CD4-positive, alpha-beta T cell treated with Interleukin-1 beta for 1 hour (primary cell): ENCODE measurements around the gene PKHD1.

Experiments used
- DNase-seq, 2 donors: peaks; one replicate each; pipeline ENCODE4 v3.0.0-alpha.2; 2020 to 2022

PKHD1 gene

GRCh38 chr6:51775942-51776860, 311.2 kb downstream of the PKHD1 start:
- DNase-seq = no peak

GRCh38 chr6:51768087-51768486, 319.3 kb downstream of the PKHD1 start:
- DNase-seq = no peak

- no peak for DNase-seq
These were observed 322.2 kb downstream of the PKHD1 start for GRCh38 chr6:51765230-51765629.

- no peak for DNase-seq
These were observed 333.8 kb downstream of the PKHD1 start for GRCh38 chr6:51753635-51754034.

GRCh38 chr6:51743999-51744398, 343.4 kb downstream of the PKHD1 start:
- no peak for DNase-seq

GRCh38 chr6:51740658-51741057, 346.8 kb downstream of the PKHD1 start:
- no peak for DNase-seq

GRCh38 chr6:51738614-51739013, 348.8 kb downstream of the PKHD1 start:
- DNase-seq = no peak

- no peak for DNase-seq
These were observed 349.6 kb downstream of the PKHD1 start for GRCh38 chr6:51737580-51738360.

- no peak for DNase-seq
These were observed 362.3 kb downstream of the PKHD1 start for GRCh38 chr6:51725155-51725554.

GRCh38 chr6:51720327-51720726, 367.1 kb downstream of the PKHD1 start:
- DNase-seq = no peak

- DNase-seq = no peak
These were observed 368.1 kb downstream of the PKHD1 start for GRCh38 chr6:51719297-51719696.

- DNase-seq = no peak
These were observed 368.9 kb downstream of the PKHD1 start for GRCh38 chr6:51718533-51718932.

GRCh38 chr6:51717477-51717876, 369.9 kb downstream of the PKHD1 start:
- no peak for DNase-seq

- DNase-seq = no peak
These were observed 375.5 kb downstream of the PKHD1 start for GRCh38 chr6:51711876-51712275.

GRCh38 chr6:51706086-51706485, 381.3 kb downstream of the PKHD1 start:
- no peak for DNase-seq

- no peak for DNase-seq
These were observed 382.4 kb downstream of the PKHD1 start for GRCh38 chr6:51704932-51705540.

GRCh38 chr6:51702851-51703250, 384.6 kb downstream of the PKHD1 start:
- DNase-seq = no peak

- no peak for DNase-seq
These were observed 402.8 kb downstream of the PKHD1 start for GRCh38 chr6:51684603-51685002.

GRCh38 chr6:51684038-51684437, 403.4 kb downstream of the PKHD1 start:
- no peak for DNase-seq

GRCh38 chr6:51678905-51679620, 408.4 kb downstream of the PKHD1 start:
- DNase-seq = no peak

GRCh38 chr6:51678274-51678673, 409.1 kb downstream of the PKHD1 start:
- DNase-seq = no peak

- DNase-seq = no peak
These were observed 411.5 kb downstream of the PKHD1 start for GRCh38 chr6:51675922-51676275.
